Activated CD8-positive, alpha-beta memory T cell treated with anti-CD3 and anti-CD28 coated beads for 48 hours (primary cell): Measurements from ENCODE around the gene PSMD14.
A peak's percentile ranks its signal among the peaks of the same experiment; 100 is the strongest.
"Not testable (repeated sequence)": the region's sequence is repeated elsewhere in the genome, so short reads cannot be mapped to it uniquely, and the experiment has no call there.

ENCODE experiments used
- DNase-seq, 3 experiments: peaks; one replicate each; pipeline ENCODE4 v3.0.0-alpha.2; 2020; ENCODE audit warnings: low read depth in 2 of 3, low spot score in 2 of 3

Gene PSMD14

DNA sequence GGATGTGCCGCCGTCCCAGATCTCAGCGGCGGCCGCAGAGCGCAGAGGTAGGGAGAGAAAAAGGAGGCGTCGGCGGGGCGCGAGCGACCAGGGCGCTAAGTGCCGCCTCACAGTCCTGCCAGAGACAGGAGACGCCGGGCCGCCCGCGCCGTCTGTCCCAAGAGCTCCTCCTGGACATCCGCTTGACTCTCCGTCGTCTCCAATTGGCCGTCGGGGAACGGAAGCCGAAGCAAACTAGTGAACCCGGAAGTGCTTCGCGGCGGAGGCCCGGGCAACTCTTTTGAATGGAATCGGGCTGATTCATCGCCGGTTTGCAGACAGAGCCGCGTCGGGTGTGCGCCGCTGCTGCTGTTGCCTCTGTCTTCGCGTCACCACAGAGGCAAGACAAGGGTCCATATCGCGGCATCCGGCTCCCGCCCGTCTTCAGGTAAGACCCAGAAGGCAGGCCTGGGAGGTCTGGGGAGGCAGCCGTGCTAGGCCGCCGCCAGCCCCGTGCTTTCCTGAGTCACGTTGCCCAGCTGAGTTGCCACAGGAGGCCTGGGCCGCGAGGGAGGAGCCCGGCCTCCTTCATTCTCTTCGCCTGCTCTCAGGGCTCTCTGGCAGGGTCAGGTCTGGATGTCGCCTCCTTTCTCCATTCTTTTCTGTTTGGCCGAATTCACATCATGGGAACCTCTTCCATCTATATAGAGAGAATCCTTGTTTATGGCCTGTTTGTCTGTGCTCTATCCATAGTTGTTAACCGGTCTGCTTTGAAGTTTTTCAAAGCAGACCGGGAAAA lies at the start of gene PSMD14:
PSMD14 (plus strand) TSS at position 248 of the 778 bp plus-strand sequence. CDS start 10,401 bp downstream, outside the sequence.
- peak; percentile 68 to 82 (median 82) for DNase-seq

GRCh38 chr2:161265874-161266273 lies 42.4 kb upstream of the PSMD14 start:
- no peak for DNase-seq

GRCh38 chr2:161269111-161269510 lies 39.1 kb upstream of the PSMD14 start:
- no peak for DNase-seq

GRCh38 chr2:161273038-161273760 lies 35.0 kb upstream of the PSMD14 start:
- no peak for DNase-seq

DNA sequence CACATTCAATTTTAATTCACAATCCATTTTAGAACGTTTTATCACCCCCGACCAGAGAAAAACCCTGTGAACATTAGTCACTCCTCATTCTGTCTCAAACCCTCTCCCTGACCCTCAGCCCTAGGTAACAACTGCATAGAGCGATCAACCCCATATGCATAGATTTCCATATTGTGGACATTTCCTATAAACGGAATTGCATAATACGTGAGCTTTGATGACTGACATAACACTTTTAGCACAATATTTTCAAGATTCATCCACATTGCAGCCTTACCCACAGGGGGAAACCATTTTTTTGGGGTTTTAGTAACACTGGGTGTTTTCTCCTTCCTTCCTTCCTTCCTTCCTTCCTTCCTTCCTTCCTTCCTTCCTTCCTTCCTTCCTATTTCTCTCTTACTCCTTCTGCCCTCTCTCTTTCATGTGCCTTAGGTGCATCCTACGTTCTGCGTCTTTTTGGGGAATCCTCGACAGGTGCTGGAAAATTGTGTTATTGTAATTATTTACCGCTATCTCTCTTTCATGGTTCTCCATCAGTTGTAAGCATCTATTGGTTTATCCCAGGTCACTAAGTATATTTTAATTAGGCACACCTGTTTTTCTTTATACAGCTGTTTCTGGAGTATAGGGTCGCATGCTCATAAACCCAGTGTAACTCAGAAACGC lies 29.5 kb upstream of the PSMD14 start:
- DNase-seq, result peak in 1 of 3 experiments; percentile 38

DNA sequence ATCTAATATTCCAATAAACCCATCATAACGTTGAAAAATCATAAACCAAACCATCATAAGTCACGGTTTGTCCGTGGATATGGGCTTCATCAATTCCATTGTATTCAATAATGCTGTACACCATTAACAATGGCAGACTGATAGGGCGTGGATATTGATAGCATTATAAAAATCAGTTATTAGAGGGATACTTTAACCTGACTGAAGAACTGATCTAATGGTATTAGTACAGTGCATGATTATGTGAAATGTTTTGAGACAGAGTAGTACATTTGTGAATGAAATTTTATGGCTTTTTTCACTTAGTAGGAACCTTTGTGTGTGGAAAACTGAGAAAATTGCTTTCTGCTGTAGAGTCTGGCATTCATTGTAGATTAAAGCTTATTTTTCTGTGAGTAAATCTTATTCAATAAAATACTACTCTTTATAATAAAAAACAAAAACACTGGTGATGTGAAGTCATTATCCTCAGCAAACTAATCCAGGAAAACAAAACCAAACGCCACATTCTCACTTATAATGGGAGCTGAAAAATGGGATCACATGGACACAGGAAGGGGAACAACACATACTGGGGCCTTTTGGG lies 28.9 kb upstream of the PSMD14 start:
- DNase-seq, result not testable (repeated sequence)

DNA sequence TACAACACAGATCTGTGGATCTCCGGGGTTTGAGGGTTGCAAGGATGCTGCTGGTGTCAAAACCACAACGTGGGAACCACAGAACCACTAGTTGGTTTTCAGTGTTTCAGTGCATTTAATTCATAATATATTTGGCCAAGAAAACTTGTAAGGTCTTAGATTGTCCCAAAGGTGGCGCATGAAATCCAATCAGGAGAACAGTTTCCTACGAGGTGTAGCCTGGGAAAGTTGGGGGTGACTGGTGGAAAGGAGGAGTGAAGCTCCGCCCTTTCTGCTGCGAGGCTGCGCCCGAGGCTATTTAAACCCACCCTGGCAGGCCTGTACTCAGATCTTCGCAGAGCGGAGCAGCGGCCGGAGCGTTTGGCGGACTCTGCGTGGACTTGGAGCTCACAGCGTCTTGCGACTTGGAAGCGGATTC lies 27.3 kb upstream of the PSMD14 start:
- DNase-seq, result peak in 1 of 3 experiments; percentile 42

DNA sequence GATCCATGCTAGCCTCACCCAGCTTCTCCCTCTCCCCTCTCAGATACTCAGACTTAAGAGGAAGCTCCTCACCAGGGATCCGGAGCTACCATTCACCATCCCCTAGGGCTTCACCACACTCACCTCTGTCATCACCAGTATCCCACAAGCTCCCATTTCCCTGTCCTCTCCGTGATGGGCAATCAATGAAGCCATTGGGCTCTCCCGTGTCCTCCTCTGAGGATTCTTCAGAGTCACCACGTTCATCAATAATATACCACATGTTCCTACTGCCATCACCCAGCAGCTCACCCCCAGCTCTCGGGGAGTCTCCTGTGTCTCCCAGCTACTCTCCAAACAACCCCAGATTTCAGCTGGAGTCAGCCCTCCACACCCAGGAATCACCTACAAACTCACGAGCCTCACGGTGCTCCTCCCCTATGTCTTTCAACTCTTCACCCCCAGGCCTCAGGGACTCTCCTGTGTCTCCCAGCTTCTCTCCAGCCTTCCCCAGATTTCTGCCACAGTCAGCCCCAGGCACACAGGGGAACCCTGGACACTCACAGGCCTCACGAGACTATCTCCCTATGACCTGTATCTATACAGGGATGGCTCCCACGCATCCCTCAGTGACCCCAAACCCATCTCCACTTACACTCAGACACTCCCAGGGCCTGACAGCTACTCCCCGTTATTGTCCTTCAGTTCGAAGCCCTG lies 26.5 kb upstream of the PSMD14 start:
- DNase-seq, result not testable (repeated sequence)

DNA sequence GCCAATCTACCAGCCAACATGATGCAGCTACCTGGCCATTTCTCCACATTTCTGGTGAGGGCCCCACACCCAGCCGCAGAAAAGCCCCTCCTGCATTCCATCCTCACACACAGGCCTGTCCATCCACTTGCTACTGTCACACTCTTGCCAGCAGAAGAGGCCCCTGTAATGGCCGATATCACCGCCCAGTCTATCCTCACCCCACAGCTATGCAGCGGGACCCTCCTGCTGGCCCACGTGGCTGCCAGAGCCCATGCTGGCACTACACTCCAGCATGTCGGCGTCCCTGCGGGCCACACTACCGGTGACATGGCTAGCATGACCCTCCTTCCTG lies 25.9 kb upstream of the PSMD14 start:
- not testable (repeated sequence) for DNase-seq

GRCh38 chr2:161283926-161284325 lies 24.3 kb upstream of the PSMD14 start:
- no peak for DNase-seq

GRCh38 chr2:161303535-161304050 lies 4.6 kb upstream of the PSMD14 start:
- DNase-seq, result no peak

GRCh38 chr2:161306919-161307318 lies 1.3 kb upstream of the PSMD14 start:
- no peak for DNase-seq

DNA sequence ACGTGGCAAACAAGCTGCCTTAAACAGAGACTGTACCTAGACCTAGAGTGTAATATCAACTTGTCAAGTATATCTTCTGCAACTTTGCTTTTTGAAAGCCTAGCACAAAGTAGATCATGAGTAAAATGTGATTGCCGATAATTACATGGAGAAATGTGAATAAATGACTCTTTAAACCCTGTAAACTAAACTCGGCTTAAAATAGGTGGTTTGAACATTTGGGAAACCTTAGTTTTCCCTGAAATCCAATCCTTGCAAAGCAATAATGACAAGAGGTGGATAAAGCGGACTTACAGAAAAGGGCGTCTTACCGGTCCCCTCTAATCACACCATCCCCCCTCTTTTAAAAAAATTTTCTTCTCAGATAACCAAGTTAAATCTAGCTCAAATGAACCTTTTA lies 549 bp upstream of the PSMD14 start:
- DNase-seq, result no peak

- DNase-seq, result no peak
These were observed 4.8 kb downstream of the PSMD14 start for GRCh38 chr2:161312996-161313395.

DNA sequence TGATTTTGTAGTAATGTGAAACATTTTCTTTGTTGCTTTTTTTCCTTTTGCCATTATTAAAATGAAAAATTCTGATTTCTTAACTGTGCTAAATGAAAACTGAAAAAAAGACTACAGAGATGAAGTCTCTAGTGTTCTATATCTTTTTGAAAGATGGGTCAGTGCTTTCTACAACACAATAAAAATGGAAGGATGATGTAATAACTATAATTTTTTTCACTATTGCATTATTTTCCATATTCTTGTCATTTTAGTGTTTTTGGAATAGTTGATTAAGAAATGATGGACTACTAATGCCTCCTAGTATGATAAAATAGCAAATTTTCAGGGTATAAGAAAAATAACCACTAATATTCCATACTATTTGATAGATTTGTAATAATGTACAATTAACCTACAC lies 7.2 kb downstream of the PSMD14 start:
- no peak for DNase-seq

GRCh38 chr2:161316701-161317100 lies 8.5 kb downstream of the PSMD14 start:
- no peak for DNase-seq

DNA sequence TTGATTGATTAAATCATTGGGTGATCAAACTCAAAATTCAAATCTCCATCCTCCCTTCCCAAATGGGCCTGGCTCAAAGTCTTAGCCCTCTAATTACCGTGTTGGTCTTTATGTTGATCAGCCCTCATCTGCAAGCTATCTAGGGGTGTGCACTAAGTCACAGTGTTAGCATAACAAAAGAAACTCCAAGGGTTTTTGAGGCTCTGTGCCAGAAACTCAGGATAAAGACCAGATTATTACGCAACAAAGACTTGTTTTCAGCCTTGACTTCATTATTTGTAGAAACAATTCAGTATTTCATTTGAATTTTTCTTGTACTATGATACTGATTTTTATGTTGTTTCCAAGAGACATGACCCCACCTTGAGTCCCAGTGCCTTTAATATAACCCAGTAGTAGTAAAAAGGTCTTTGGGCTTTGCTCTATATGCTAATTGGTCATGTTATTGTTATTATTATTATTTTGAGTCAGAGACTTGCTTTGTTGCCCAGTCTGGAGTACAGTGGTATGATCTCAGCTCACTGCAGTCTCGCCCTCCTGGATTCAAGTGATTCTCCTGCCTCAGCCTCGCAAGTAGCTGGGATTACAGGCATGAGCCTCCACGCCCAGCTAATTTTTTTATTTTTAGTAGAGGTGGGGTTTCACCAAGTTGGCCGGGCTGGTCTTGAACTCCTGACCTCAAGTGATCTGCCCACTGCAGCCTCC lies 13.9 kb downstream of the PSMD14 start:
- DNase-seq, result no peak

DNA sequence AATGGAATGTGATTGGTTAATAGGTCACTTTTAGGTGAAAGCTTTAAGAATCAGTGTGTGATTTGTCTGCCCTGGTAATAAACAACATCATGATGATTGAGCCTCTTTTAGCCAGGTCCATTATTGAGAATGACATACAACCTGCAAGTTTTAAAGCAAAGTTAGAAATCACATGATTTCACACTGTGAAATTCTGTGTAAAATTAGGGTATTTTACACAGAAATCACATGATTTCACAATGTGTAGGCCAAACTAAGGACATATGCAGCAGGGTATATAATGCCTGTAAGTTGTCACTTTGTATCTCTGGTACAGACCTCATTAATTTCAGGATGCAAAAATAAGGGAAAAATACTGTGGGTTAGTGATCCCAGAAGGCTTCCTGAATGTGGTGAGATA lies 16.7 kb downstream of the PSMD14 start:
- no peak for DNase-seq

- no peak for DNase-seq
These were observed 19.4 kb downstream of the PSMD14 start for GRCh38 chr2:161327582-161327981.

DNA sequence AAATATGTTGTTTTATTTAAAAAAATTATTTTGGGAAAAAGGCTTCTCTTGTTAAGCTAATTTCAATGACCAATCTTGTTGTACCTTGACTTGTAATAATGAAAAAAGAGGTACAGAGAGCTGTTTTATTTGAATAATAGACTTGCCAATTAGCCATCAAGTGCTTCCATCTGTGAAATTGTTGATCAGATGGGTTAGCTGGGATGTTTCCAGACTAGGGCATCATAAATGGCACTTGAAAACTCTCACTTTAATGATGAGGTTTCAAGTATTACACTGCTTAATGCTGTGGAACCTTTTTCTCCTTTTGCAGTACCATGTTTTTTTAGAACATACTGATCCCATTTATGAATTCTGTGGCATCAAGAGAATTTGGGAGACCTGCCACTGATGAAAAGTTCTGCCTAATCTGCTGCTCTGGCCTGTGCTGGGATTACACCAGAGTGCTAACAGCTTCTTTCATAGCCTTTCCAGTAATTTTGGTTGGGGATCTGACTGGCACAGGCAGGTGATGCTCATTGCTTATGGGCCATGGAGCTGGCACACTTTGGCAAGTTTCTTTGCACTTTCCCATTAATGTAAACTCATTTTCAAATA lies 24.2 kb downstream of the PSMD14 start:
- no peak for DNase-seq
